SHP77 (cell line): ENCODE results near the gene ZNF415.
"Not testable (repeated sequence)": the region's sequence is repeated elsewhere in the genome, so short reads cannot be mapped to it uniquely, and the experiment has no call there.

Experiments
- DNase-seq, 2 experiments: peaks; one replicate each; lab custom pipeline; 2025; lab: John Stamatoyannopoulos, UW

The ZNF415 gene

DNA sequence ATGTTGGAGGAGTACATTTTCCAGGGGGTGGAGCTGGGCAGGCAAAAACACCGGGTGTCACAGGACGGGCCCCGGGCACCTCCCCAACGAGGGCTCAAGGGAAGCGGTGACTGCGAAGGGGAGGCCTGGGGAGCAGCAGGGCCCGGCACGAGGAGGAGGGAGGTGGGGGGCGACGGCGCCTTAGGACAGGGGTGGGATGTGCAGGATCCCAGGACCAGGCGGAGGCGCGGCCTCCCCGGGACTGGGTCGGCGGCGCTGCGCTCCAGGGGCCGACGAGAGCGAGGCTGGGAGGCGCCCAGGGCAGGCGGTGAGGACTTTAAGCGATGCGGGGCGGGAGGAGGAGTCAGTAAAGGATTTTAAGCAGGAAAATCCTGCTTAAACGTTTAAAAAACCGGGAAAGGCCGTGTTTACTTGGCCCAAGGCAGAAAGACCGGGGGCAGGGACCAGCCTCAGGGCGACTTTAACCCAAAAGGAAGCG lies 29.9 kb downstream of the ZNF415 start:
- peak in 1 of 2 experiments; percentile 5 for DNase-seq

DNA sequence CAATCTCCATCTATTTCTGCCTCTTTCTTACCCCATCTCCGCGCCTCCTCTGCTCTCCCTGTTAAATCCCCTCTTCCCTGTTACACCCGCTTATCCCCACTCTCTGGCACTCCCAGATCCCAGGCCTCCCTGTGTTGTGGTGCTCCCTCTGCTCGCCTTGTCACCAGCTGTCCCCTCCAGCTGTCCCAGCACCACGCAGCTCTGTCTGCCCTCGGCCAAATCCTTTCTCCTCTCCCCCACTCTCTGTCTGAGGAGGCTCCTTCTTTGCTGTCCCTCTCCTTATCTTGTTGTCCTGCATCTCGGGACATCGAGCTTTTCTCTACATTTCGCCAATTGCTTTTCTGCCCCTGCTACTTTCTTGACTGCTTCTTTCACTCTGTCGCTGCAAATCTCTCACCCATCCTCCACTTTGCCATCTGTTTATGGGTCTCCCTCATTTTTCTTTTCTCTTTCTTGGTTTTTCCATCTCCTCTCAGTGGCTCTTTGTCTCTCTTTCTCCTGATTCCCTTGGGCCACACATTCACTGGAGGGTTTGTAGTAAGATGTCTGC lies 30.4 kb downstream of the ZNF415 start:
- no peak for DNase-seq

DNA sequence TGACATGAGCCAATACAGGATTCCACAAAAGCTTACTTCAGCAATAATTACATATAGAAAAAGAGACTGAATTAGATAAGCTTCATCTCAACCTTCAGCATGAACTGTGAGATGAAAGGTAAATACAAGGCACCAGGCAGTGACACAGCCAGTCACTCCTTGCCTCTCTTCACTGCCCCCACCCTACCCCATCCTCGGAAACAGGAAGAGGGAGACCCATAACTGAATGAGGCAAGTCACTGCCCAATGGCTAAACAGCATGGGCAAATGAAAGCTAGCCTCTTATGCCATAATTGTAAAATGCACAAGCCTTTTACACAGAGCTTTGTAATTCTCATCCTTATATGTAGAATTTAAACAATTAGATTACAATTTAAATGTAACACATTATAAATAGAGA lies 31.2 kb downstream of the ZNF415 start:
- DNase-seq, result no peak

DNA sequence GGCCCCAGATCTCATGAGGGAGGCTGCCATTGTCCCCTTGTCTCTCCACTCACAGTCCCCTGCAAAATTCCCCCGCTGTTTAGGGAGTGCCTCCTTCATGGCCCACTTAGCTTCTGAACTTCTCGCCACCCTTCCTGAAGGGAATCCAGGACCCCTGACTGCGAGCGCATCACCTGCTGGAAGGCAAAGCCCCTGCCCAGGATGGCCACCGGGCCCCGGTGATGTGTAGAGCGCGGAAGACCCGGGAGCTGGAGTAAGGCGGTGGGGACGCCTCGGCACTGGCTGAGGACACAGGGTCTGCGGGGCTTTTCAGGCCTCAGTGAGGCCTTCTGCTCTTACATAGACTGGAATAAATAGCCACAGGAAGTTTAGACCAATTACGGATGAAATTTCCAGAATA lies 34.1 kb downstream of the ZNF415 start:
- DNase-seq, result not testable (repeated sequence)

DNA sequence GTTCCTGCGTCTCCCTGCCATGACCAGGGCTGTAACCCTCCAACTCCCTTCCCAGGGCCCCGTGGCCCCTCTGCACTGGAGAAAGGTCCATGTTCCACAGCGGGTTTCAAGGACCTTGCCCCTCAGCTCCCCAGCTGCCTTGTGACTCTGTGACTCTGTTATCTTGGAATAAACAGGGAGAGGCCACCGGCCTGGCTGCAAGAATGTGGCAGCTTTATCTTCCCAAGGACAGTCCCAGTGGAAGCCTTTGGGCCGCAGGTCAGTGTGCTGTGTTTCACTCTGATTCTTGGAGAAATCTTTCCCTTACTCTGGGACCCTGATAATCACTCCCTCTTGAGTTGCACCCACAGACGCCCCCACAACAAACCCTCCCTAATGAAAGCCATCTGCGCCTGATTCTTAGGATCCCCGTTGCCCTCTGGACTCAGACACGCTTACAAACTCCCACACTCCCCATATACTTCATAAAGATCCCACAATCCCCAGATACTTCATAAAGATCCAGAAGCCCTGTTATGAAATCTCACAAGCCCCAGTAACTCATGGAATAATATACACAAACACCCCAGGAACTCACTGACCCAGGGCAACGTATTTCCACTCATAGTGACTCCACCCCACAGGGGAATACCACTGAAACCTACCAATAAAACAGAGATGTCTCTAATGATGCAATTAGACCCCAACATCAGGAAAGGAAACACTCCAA lies 35.6 kb downstream of the ZNF415 start:
- DNase-seq, result not testable (repeated sequence)

DNA sequence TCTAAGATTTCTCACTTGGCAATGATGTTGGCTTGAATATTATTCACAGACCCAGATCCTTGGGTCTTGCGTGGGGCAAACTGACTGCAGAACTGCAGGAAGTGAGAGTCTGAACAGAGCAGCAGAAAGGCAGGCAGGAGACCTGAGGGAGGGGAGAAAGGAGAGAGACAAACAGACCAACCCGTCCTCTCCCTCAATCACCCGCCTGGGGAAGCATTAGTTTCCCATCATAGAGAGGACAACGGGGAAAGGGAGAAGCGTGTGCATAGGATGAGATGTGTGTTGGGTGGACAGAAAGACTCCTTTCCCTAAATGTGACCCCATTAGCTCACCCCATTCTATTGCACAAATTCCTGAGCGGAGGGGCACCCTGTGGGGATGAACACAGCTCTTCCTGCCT lies 36.1 kb downstream of the ZNF415 start:
- DNase-seq, result not testable (repeated sequence)

DNA sequence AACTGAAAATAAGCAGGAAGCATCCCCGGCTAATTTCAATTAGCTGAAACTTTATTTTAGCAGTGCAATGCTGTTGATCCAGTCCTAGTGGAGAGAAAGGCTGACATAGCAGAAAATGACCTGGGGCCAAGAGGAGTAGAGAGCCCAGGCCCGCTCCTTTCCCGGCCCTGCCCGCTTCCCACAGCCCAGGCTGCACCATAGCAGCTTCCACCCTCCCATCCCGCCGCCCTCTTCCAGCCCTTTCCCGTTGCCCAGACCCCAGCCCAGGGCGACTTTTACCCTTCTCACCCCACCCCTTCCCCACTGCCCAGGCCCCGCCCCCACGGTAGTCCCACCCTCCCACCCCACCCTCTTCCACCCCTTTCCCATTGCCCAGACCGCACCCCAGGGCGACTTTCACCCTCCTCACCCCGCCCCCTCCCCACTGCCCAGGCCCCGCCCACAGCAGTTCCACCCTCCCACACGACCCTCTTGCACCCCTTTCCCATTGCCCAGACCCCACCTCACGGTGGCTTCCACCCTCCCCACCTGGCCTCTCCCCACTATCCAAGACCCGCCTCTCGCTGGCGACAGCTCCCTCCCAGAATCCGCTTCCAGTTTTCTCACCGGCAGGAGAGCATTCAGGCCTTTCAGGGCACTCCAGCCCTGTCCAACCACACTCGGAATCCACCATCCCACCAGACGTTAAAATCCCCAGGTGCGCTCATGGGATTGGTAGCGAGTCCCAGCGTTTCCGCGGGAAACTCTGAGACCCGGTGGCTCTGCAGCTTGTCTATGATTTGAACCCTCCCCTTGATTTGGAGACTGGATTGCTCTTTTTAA lies 37.7 kb downstream of the ZNF415 start:
- DNase-seq, result no peak

DNA sequence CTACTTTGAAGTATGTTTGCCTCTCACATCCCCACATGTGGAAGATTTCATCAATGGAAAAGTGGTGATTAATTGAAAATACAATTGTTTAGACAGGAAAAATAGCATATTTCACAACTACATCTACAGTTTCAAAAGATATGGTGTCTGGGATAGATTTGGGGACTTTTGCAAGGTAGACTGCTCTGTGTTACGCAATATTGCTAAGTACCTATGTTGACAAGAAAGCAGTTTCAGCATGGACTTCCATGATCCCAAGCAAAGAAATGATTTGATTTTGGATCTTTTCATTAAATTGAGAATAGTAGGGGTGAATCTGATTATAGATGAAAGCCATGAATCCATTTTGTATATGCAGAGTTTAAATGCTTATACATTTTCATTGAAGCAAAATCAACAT lies 40.0 kb downstream of the ZNF415 start:
- DNase-seq, result no peak

DNA sequence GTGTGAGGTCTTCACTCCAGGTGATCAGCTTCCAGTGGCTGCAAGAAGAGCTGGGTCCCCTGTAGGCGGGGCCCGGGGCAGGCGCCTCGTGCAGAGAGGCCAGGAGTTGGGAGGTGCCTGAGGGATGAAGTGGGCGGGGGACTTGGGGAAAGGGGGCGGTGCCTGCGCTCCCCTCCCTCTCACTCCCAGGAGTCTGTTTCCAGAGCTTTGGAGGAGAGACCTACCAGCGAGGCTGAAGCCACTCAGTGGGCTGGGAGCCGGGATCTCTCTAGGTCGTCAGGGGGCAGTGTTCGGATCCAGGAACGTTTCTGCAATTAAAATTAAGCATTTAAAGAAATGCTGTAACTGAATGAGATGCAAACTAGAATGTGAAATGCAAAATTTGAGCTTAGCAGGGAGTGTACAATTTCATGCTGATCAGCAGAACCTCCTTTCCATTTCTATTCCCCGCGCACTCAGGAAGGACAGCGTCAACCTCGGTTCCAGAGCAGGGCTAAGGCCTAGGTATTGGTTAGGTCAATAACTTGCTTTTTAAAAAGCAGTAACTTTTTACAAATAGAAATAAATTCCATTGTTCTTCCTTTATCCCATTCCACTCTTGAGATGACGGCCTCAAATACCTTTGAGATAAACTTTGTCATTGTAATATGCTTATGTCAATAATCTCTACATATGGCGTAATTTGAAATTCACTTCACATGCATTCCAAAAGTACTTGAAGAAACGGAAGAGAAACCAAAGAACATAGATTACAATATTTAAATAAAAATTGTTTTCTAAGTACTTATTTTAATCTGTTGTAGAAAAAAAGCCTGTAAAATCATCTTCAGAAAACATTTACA lies 41.1 kb downstream of the ZNF415 start:
- no peak for DNase-seq

DNA sequence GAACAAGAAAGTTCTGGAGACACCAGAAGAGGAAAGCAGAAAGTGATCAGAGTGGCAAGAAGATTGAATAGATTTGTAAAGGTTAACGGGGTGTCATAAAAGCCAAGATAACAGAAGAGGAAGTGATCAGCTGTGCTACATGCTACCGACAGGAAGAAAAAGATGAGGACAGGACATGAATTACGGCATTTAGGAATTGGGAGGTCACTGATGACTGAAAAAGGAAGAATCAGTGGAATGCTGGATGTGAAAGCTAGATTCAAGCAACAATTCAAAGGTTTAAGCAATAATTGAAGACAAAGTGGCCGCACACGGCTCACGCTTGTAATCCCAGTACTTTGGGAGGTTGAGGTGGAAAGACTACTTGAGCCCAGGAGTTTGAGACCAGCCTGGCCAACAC lies 44.6 kb downstream of the ZNF415 start:
- DNase-seq, result no peak

DNA sequence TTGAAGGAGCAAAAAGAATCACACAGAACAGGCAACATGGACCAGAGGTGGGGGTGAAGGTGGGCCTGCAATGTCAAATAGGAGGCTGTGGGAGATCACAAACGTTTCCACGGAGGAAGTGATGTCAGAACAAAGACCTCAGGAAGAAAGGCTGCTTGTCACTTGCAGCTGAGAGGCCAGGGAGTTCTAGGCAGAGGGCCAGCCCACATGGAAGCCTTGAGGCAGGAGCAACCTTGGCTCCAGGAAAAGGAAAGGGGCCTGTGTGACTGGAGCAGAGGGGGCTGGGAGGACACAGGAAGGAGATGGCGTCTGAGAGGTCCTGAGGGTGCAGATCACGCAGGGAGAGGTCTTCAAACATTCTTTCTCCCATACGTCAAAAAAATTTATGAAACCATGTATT lies 45.8 kb downstream of the ZNF415 start:
- DNase-seq, result no peak

DNA sequence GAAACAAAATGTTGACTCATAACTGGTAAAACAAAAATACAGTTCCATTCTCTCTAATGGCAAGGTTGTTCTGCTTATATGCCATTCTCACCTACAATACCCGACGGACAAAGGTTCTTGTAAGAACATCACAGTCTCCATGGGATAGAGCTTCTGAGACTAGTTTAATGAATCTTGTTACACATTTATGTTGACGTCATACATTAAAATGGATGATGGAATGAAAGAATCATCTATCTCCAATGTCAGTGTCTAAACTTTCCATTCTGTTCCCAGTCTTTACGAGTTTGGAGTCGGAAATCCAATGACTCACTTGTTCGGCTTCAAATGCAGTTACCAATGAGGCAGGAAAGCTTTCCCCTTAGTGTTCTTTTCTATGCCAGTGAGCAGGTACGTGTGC lies 47.2 kb downstream of the ZNF415 start:
- no peak for DNase-seq

DNA sequence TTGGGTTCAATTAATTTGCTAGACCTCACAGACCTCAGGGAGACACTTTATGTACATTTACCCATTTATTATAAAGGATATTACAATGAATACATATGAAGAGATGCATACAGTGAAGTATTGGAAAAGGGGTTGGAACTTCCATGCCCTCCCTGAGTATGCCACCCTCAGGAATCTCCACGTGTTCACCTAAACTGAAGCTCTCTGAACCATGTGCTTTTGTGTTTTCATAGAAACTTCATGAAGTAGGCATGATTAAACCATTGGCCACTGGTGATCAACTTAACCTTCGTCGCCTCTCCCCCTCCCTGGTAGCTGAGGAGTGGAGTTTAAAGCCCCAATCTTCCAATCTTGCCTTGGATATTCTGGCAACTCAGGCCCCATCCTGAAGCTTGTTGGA lies 49.8 kb downstream of the ZNF415 start:
- no peak for DNase-seq

DNA sequence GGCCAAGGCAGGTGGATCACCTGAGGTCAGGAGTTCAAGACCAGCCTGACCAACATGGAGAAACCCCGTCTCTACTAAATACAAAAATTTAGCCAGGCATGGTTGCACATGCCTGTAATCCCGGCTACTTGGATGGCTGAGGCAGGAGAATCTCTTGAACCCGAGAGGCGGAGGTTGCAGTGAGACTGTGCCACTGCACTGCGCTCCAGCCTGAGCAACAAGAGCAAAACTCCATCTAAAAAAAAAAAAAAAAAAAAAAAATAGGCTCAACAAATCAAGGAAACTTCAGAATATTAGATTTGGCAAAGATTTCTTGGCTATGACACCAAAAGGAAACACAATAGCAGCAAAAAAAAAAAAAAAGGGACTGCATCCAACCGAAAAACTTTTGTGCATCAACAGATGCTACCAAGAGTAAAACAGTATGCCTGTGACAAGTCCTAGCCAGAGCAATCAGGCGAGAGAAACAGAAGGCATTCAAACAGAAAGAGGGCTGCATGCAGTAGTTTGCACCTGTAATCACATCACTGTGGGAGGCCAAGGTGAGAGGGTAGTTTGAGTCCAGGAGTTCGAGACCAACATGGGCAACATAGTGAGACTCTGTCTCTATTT lies 53.3 kb downstream of the ZNF415 start:
- no peak for DNase-seq

DNA sequence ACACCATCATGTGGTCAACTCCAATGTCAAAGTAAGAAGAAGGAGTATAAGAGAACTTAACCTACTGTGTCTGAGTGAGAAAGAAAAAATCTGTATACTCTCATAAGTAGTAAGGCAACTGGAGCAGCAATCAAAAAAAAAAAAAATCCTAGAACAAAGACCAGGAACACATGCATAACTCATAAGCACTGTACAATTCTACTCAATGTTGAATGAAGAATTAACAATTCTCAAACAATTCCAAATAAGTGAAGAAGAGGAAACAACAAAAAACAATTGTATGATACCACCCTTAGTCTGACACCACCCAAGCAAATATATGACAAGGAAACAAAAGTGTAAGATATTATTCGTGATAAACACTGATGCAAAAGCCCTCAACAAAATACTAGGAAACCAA lies 54.0 kb downstream of the ZNF415 start:
- no peak for DNase-seq

DNA sequence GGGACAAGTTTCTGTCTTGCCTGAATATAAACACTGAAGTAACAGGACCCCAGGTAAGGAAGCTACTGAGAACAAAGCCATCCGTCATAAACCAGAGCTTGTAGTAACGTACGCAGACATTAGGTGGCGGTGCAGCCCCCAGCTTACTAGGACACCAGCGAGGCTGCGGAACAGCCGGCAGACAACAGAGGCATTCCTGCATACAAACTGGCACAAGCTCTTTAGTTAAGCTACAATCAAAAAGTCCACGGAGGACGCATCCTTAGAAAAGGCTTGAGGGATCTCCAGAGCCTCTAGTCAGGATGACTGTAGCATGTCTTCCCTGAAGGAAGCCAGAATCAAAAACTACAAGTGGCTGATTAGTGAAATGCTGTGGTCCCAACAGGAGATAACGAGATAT lies 55.7 kb downstream of the ZNF415 start:
- no peak for DNase-seq

DNA sequence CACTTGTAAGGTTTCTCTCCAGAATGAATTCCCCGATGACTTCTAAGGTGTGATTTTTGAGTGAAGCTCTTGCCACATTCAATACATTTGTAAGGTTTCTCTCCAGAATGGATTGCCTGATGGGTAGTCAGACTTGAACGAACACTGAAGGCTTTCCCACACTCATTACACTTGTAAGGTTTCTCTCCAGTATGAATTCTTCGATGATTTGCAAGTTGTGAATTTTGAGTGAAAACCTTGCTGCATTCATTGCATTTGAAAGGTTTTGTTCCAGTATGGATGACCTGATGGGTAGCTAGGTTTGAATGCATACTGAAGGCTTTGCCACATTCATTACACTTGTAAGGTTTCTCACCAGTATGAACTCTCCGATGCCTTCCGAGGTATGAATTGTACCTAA lies 63.9 kb downstream of the ZNF415 start:
- DNase-seq, result no peak

DNA sequence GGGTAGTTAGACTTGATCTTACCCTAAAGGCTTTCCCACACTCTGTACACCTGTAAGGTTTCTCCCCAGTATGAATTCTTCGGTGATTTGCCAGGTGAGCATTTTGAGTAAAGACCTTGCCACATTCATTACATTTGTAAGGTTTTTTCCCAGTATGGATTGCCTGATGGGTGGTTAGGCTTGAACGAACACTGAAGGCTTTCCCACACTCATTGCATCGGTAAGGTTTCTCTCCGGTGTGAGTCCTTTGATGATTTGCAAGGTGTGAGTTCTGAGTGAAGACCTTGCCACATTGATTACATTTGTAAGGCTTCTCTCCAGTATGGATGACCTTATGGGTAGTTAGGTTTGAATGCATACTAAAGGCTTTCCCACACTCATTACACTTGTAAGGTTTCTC lies 64.5 kb downstream of the ZNF415 start:
- DNase-seq, result no peak

DNA sequence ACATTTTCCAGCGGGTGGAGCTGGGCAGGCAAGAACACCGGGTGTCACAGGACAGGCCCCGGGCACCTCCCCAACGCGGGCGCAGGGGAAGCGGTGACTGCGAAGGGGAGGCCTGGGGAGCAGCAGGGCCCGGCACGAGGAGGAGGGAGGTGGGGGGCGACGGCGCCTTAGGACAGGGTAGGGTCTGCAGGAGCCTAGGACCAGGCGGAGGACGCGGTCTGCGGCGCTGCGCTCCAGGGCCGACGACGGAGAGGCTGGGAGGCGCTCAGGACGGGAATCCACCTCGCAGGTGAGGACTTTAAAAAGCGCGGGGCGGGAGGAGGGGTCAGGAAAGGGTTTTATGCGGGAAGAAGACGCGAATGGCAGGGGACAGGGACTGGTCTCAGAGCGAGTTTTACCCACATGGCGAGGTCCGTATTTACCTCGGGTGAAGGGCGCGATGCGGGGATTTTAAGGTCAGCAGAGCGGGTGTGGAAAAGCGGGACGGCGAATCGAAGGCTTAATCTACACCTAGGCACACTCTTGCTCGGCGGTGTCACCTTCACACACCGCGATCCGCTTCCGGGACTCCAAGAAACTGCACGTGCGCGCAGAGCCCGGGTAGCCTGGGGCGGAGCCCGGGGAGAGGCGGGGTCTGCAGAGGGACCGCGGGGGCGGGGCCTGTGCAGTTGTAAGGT lies 74.7 kb downstream of the ZNF415 start:
- no peak for DNase-seq
